ENCODE results near the gene GPRC5A. TPM values are rescaled to one million over a fixed set of nuclear protein-coding genes. Genes with fewer than 3 reads are reported as not detected.
A peak's percentile ranks its signal among the peaks of the same experiment; 100 is the strongest.

Gene GPRC5A
- total RNA-seq, 1 experiment from 2014 or later = 0.56 TPM

DNA sequence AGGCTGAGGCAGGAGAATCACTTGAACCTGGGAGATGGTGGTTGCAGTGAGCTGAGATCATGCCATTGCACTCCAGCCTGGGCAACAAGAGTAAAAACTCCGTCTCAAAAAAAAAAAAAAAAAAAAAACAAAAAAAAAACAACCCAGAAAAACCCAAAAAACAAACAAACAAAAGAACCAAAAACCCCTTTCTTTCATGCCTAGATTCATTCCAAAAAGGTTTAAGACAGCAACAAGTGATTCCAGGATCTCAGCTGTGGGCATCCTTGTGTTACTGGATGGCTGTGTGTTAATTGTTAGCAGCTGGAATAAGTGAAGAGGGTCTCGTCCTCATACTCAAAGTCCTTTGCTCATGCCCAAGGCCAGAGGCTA lies 9.4 kb downstream of the GPRC5A start:
- BruUV-seq (replicated peaks) = no TSS peak
- Histone ChIP-seq H3K4me3 (ENCODE audit: low read depth, low read length, poor library complexity, severe bottlenecking) (no peak overlapping the region), H3K4me1 (ENCODE audit: insufficient read depth, low read length, poor library complexity, severe bottlenecking) (no peaks in the 10 kb centered on the region), H3K27ac (ENCODE audit: low read depth, low read length, poor library complexity, severe bottlenecking) (no peak overlapping the region), H3K27me3 (replicated peaks; ENCODE audit: insufficient read depth, low read depth, low read length, poor library complexity) (no peaks in the 10 kb centered on the region), H3K36me3 (ENCODE audit: insufficient read depth, low read length, poor library complexity, severe bottlenecking) (no peaks in the 10 kb centered on the region), H3K9me3 (ENCODE audit: low read depth, low read length, poor library complexity, severe bottlenecking) (no peaks in the 10 kb centered on the region)
- intact Hi-C loops (cut with micrococcal nuclease; ENCODE audit: unreplicated experiment) = no loop called here
- CTCF ChIA-PET = no interaction called here
- TF ChIP-seq, protein P1, sequence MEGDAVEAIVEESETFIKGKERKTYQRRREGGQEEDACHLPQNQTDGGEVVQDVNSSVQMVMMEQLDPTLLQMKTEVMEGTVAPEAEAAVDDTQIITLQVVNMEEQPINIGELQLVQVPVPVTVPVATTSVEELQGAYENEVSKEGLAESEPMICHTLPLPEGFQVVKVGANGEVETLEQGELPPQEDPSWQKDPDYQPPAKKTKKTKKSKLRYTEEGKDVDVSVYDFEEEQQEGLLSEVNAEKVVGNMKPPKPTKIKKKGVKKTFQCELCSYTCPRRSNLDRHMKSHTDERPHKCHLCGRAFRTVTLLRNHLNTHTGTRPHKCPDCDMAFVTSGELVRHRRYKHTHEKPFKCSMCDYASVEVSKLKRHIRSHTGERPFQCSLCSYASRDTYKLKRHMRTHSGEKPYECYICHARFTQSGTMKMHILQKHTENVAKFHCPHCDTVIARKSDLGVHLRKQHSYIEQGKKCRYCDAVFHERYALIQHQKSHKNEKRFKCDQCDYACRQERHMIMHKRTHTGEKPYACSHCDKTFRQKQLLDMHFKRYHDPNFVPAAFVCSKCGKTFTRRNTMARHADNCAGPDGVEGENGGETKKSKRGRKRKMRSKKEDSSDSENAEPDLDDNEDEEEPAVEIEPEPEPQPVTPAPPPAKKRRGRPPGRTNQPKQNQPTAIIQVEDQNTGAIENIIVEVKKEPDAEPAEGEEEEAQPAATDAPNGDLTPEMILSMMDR (conservative IDR thresholded peaks at IDR 0.05; ENCODE audit: low read depth, low read length) = no peak
- no peak for TF ChIP-seq EZH2 (IDR thresholded peaks at IDR 0.05; ENCODE audit: borderline replicate concordance, low read depth, low read length, poor library complexity, severe bottlenecking)
- DNase-seq (ENCODE audit: low spot score) = no peak
- POLR2A ChIA-PET (ENCODE audit: low non-redundant PET) = interaction anchor here (0.5 kb wide), 1 partner anchor 75 kb away, joined by 4 read pairs; no protein-coding TSS in a partner anchor

DNA sequence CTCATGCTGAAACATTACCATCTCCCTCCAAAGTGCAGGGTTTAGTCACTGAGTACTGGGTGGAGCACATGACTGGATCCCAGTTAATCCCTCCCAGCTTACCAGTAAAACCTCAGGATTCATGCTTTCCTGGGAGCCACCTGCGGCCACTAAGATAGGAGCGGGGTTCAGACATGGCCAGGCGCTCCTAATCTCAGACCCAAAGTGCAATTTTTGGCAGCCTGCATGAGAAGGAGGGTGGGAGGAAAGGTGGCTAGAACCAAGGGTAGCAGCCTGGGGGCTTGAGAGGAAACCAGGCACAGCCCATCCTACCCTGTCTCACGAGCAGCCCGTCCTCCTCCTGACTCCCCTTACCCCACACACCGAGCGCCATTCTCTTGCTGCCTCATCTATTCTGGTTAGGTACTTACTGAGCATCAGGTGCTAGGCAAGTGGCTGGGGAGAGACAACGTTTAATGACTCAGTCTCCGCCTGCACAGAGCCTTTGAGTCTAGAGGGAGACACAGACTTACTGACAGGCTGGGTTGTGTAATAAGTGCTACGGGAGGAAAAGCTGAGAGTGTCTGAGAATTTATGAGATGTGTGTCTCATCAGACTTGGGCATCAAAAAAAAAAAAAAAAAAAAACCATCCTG lies 9.9 kb downstream of the GPRC5A start:
- no peaks in the 10 kb centered on the region for H3K4me1 ChIP-seq (ENCODE audit: insufficient read depth, low read length, poor library complexity, severe bottlenecking)
- DNase-seq (ENCODE audit: low spot score) = peak; percentile 41
- no peak overlapping the region for H3K27ac ChIP-seq (ENCODE audit: low read depth, low read length, poor library complexity, severe bottlenecking)
- no peak for TF ChIP-seq EZH2 (IDR thresholded peaks at IDR 0.05; ENCODE audit: borderline replicate concordance, low read depth, low read length, poor library complexity, severe bottlenecking)
- TF ChIP-seq, protein P1 (conservative IDR thresholded peaks at IDR 0.05; ENCODE audit: low read depth, low read length) = no peak
- intact Hi-C loops (cut with micrococcal nuclease; ENCODE audit: unreplicated experiment) = no loop called here
- H3K9me3 ChIP-seq (ENCODE audit: low read depth, low read length, poor library complexity, severe bottlenecking) = no peaks in the 10 kb centered on the region
- no peaks in the 10 kb centered on the region for H3K36me3 ChIP-seq (ENCODE audit: insufficient read depth, low read length, poor library complexity, severe bottlenecking)
- H3K4me3 ChIP-seq (ENCODE audit: low read depth, low read length, poor library complexity, severe bottlenecking) = no peak overlapping the region
- no TSS peak for BruUV-seq (replicated peaks)
- no peaks in the 10 kb centered on the region for H3K27me3 ChIP-seq (replicated peaks; ENCODE audit: insufficient read depth, low read depth, low read length, poor library complexity)
- CTCF ChIA-PET = interaction anchor here (0.7 kb wide), 1 partner anchor 11 kb away, joined by 4 read pairs; no protein-coding TSS in a partner anchor
- POLR2A ChIA-PET (ENCODE audit: low non-redundant PET) = no interaction called here

DNA sequence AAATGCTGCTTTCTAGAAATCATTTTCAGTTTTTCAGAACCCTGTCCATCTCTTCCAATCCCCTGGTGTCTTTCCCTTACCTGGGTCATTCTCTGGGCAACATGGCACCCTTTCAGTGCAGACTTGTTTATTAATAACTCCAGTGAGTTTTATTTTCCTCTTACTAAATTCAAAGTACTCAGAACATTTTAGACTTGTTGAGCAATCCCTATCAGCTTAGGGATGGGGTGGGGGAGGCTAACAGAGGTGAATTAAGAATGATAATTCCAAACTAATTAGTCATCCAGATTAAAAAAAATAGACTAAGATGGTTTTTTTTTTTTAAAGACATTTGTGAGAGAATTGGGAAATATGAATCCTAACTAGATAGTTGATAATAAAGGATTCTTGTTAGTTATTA lies 10.7 kb downstream of the GPRC5A start:
- Histone ChIP-seq H3K27ac (ENCODE audit: low read depth, low read length, poor library complexity, severe bottlenecking) (no peak overlapping the region), H3K36me3 (ENCODE audit: insufficient read depth, low read length, poor library complexity, severe bottlenecking) (no peaks in the 10 kb centered on the region), H3K9me3 (ENCODE audit: low read depth, low read length, poor library complexity, severe bottlenecking) (no peaks in the 10 kb centered on the region), H3K4me1 (ENCODE audit: insufficient read depth, low read length, poor library complexity, severe bottlenecking) (no peaks in the 10 kb centered on the region), H3K27me3 (replicated peaks; ENCODE audit: insufficient read depth, low read depth, low read length, poor library complexity) (no peaks in the 10 kb centered on the region), H3K4me3 (ENCODE audit: low read depth, low read length, poor library complexity, severe bottlenecking) (no peak overlapping the region)
- intact Hi-C loops (cut with micrococcal nuclease; ENCODE audit: unreplicated experiment) = no loop called here
- CTCF ChIA-PET = interaction anchor here (0.7 kb wide), 1 partner anchor 10 kb away, joined by 4 read pairs; no protein-coding TSS in a partner anchor
- DNase-seq (ENCODE audit: low spot score) = no peak
- BruUV-seq (replicated peaks) = no TSS peak
- TF ChIP-seq, protein P1 (conservative IDR thresholded peaks at IDR 0.05; ENCODE audit: low read depth, low read length) = no peak
- no peak for TF ChIP-seq EZH2 (IDR thresholded peaks at IDR 0.05; ENCODE audit: borderline replicate concordance, low read depth, low read length, poor library complexity, severe bottlenecking)
- POLR2A ChIA-PET (ENCODE audit: low non-redundant PET) = no interaction called here

Measured in A673 (cell line).